Adrenal gland (tissue), 12 donors: ENCODE results near the gene ADAMTS7. TPM values are rescaled to one million over a fixed set of nuclear protein-coding genes. Genes with fewer than 3 reads are reported as not detected.
"Not testable (repeated sequence)": the region's sequence is repeated elsewhere in the genome, so short reads cannot be mapped to it uniquely, and the experiment has no call there.

Source experiments
- DNase-seq, 7 donors: peaks; one replicate each; pipeline ENCODE4 v3.0.0-alpha.2; 2019 to 2020
- H3K27ac ChIP-seq, 5 donors: fragments of 200-600 bp; sonication (generic) in 4 of 5; 1 replicate in 3 of 5; 2 replicates in 2 of 5; pipeline versions ENCODE4 v1.5.1 to v1.8.0; 2016 to 2020; ENCODE audit warnings: mild to moderate bottlenecking in 1 of 5
- H3K27me3 ChIP-seq: fragments of 200-600 bp; 2 replicates; pipeline ENCODE4 v1.8.0; 2021
- H3K36me3 ChIP-seq, 2 donors: fragments of 200-600 bp; replicated peaks in 1 of 2; 1 replicate in 1 of 2; 2 replicates in 1 of 2; pipeline versions ENCODE4 v1.5.1 to v1.8.0; 2018 to 2022
- H3K4me1 ChIP-seq, 2 donors: fragments of 200-600 bp; replicated peaks in 1 of 2; 1 replicate in 1 of 2; 2 replicates in 1 of 2; pipeline versions ENCODE4 v1.5.1 to v1.8.0; 2018 to 2021
- H3K4me3 ChIP-seq, 4 donors: fragments of 200-600 bp; sonication (generic) in 3 of 4; one replicate each; pipeline ENCODE4 v1.5.1; 2016 to 2018
- H3K9me3 ChIP-seq, 3 donors: fragments of 200-600 bp; sonication (generic) in 1 of 3; replicated peaks in 1 of 3; 1 replicate in 2 of 3; 2 replicates in 1 of 3; pipeline versions ENCODE4 v1.5.1 to v1.8.0; 2016 to 2021
- POLR2A ChIP-seq, 2 donors: fragments of 450-650 bp; IDR thresholded peaks; one replicate each; pipeline ENCODE4 v1.6.1; 2017; ENCODE audit warnings: antibody characterized with exemption in 2 of 2, mild to moderate bottlenecking in 2 of 2, moderate library complexity in 1 of 2
- WGBS, 4 donors: extraction: QIAGEN DNeasy Blood & Tissue Kit in 2 of 4; methylation state at CpG; one replicate each; pipeline versions ENCODE4 v1.1.5 to v1.1.7; 2013 to 2017; 5-methylcytosine and 5-hydroxymethylcytosine counted together
- intact Hi-C, 2 donors: fragments of 100-400 bp; cut with DNase I; formaldehyde crosslinking; loops; one replicate each; pipeline versions ENCODE4 v1.14.1 to v1.15.0; 2022 to 2023
- polyA plus RNA-seq, 3 donors: library from polyadenylated mRNA; stranded (reverse); fragments of 200-250 nt in 2 of 3; fragments of 350-450 nt in 1 of 3; fragmentation: Illumina TruSeq in 1 of 3; extraction: RNeasy Lipid Tissue Mini Kit (QIAGEN cat#74804) in 1 of 3; gene quantifications; one replicate each; pipeline ENCODE4 v1.2.3, GENCODE V29; 2013 to 2014
- total RNA-seq, 9 donors: library from RNA; depleted of rRNA in 4 of 9; stranded (reverse); fragments of >200 nt in 4 of 9; fragments of 120-200 nt in 1 of 9; fragmentation: NEBNext Ultra II Directional in 1 of 9; extraction: Animal tissue kit (Norgen Biotek cat#: 25700) in 1 of 9; gene quantifications; one replicate each; pipeline versions ENCODE4 v1.1.0 to v1.2.4, GENCODE V29; 2013 to 2023
- TF ChIP-seq, protein P1 (sequence below), 6 experiments: fragments of 450-650 bp in 4 of 6; fragments of 200-600 bp in 2 of 6; sonication (generic) in 1 of 6; IDR thresholded peaks; 1 replicate in 5 of 6; 2 replicates in 1 of 6; pipeline versions ENCODE4 v1.5.1 to v1.8.0; 2016 to 2021; ENCODE audit warnings: antibody characterized with exemption in 6 of 6, mild to moderate bottlenecking in 2 of 6, moderate library complexity in 1 of 6
- donor health status: healthy with polysubstance abuse.
- donor health status: Bipolar disorder and iron deficiency.
- donor health status: DM: yes; HTN: yes; CAD: no.
- donor health status: DM: no; HTN: no; CAD: no.
- donor health status: DM: no; HTN: no; CAD: no.
- donor health status: DM: yes; HTN: yes; CAD: no.

Gene ADAMTS7
- total and polyA plus RNA-seq, 12 donors: 0.70 to 27.7 (median 10.0) TPM

DNA sequence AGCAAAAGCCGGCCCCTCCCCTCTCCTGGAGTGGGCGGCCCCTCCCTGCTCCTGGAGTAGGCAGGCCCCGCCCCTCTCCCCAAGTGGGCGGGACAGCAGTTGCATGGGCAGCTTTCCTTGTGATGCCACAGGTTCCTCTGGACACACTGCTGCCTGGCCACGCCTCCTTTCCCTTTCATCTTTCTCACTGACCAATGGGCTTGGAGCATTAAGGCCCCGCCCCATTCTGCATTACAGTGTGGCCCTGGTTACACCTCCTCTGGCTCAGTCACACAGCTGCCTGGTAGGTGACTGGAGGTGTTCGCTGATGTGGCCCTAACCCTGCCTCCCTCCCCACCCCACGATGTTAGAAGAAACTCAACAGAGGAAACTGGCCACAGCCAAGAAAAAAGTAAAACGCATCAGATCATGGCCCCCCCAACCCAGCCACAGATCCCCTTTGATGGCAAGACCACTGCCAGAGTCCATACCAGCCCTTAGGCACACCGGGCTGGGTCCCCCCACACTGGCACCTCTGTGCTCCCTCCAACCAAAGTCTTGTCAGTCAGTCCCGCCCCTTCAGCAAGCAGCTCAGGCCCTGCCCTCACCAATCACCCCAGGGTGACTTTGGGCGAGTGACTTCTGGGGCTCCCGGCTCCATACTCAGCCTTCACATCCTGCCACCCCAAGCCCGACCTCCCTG is 84.3 kb downstream of the ADAMTS7 start:
- 82 to 89% (median 86%) methylated on average over 11 to 14 of the region's 14 CpGs for WGBS, 4 donors
- intact Hi-C loops: no loop called here
- Histone ChIP-seq H3K4me1 (no peaks in the 10 kb centered on the region), H3K36me3 (no peaks in the 10 kb centered on the region), H3K27ac (no peak overlapping the region), H3K4me3 (no peak overlapping the region), H3K27me3 (no peaks in the 10 kb centered on the region), H3K9me3 (no peaks in the 10 kb centered on the region)
- peak in 6 of 7 donors; percentile 23 to 71 (median 66) for DNase-seq
- TF ChIP-seq POLR2A (IDR thresholded peaks at IDR 0.05): no peak
- TF ChIP-seq, protein P1, sequence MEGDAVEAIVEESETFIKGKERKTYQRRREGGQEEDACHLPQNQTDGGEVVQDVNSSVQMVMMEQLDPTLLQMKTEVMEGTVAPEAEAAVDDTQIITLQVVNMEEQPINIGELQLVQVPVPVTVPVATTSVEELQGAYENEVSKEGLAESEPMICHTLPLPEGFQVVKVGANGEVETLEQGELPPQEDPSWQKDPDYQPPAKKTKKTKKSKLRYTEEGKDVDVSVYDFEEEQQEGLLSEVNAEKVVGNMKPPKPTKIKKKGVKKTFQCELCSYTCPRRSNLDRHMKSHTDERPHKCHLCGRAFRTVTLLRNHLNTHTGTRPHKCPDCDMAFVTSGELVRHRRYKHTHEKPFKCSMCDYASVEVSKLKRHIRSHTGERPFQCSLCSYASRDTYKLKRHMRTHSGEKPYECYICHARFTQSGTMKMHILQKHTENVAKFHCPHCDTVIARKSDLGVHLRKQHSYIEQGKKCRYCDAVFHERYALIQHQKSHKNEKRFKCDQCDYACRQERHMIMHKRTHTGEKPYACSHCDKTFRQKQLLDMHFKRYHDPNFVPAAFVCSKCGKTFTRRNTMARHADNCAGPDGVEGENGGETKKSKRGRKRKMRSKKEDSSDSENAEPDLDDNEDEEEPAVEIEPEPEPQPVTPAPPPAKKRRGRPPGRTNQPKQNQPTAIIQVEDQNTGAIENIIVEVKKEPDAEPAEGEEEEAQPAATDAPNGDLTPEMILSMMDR (IDR thresholded peaks at IDR 0.05): no peak

- H3K4me3 ChIP-seq, DNase-seq, H3K4me1 ChIP-seq, intact Hi-C loops, H3K36me3 ChIP-seq, H3K27me3 ChIP-seq, H3K27ac ChIP-seq, H3K9me3 ChIP-seq: not testable (repeated sequence)
- WGBS, 4 donors: 65 to 73% (median 69%) methylated on average over 20 to 21 of the region's 21 CpGs
Measured at GRCh38 chr15:78719819-78720450, 91.3 kb downstream of the ADAMTS7 start.

DNA sequence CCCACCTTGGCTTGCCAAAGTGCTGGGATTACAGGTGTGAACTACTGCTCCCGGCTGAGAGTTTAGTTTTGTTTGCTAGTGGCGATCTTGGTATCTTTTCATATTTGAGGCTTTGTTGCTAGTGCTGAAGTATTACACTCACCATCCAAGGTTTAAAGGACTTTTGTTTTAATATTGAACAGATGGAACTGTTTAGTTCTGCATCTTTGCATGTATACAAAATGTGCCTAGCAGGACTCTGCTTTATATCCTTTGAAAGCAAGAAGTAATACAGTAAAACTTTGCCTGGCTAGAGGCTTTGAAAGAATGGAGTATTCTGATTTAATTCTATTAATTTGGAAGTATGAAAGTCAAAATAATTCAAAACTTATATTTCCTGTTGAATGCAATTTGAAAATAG is 92.4 kb downstream of the ADAMTS7 start:
- intact Hi-C loops: no loop called here
- Histone ChIP-seq H3K27ac (no peak overlapping the region), H3K36me3 (no peaks in the 10 kb centered on the region), H3K9me3 (no peaks in the 10 kb centered on the region), H3K27me3 (no peaks in the 10 kb centered on the region), H3K4me1 (no peaks in the 10 kb centered on the region), H3K4me3 (no peak overlapping the region)
- DNase-seq: no peak
- WGBS, 4 donors: 62 to 80% (median 74%) methylated on average over 2 of the region's 2 CpGs
- TF ChIP-seq POLR2A (IDR thresholded peaks at IDR 0.05): no peak
- TF ChIP-seq, protein P1 (IDR thresholded peaks at IDR 0.05): no peak

- Histone ChIP-seq H3K27ac (no peak overlapping the region), H3K9me3 (no peaks in the 10 kb centered on the region), H3K4me3 (no peak overlapping the region), H3K27me3 (no peaks in the 10 kb centered on the region), H3K36me3 (no peaks in the 10 kb centered on the region), H3K4me1 (no peaks in the 10 kb centered on the region)
- TF ChIP-seq, protein P1 (IDR thresholded peaks at IDR 0.05): no peak
- TF ChIP-seq POLR2A (IDR thresholded peaks at IDR 0.05): no peak
- intact Hi-C loops: no loop called here
- no peak for DNase-seq
- 75 to 82% (median 78%) methylated on average over 2 of the region's 2 CpGs for WGBS, 4 donors
Measured at GRCh38 chr15:78717956-78718656, 93.2 kb downstream of the ADAMTS7 start.
